ENCODE results near the gene LRRC74A.

GRCh38 chr14:76778546-76779215, 47.5 kb upstream of the LRRC74A start:
- TF ChIP-seq POLR2A (IDR thresholded peaks at IDR 0.05; ENCODE audit: low read depth) = no peak
- TF ChIP-seq CTCF (IDR thresholded peaks at IDR 0.05) = no peak
- no peak for TF ChIP-seq EP300 (IDR thresholded peaks at IDR 0.05)
- no peak for TF ChIP-seq POLR2AphosphoS5 (IDR thresholded peaks at IDR 0.05)
